Dermis microvascular lymphatic vessel endothelial cell (primary cell): Measurements from ENCODE around the gene TSC22D2. TPM values are rescaled to one million over a fixed set of nuclear protein-coding genes. Genes with fewer than 3 reads are reported as not detected.

Experiments used
- DNase-seq, 2 donors: peaks; one replicate each; pipeline versions ENCODE4 v3.0.0 to v3.0.0-alpha.2; 2010; ENCODE audit warnings: low read depth in 2 of 2
- total RNA-seq: library from RNA; depleted of rRNA; stranded (reverse); fragments of >200 nt; gene quantifications from 2 replicates; pipeline ENCODE4 v1.2.1, GENCODE V29; 2014

Gene TSC22D2
- total RNA-seq, 1 donor from 2014 or later = 4.2 TPM

DNA sequence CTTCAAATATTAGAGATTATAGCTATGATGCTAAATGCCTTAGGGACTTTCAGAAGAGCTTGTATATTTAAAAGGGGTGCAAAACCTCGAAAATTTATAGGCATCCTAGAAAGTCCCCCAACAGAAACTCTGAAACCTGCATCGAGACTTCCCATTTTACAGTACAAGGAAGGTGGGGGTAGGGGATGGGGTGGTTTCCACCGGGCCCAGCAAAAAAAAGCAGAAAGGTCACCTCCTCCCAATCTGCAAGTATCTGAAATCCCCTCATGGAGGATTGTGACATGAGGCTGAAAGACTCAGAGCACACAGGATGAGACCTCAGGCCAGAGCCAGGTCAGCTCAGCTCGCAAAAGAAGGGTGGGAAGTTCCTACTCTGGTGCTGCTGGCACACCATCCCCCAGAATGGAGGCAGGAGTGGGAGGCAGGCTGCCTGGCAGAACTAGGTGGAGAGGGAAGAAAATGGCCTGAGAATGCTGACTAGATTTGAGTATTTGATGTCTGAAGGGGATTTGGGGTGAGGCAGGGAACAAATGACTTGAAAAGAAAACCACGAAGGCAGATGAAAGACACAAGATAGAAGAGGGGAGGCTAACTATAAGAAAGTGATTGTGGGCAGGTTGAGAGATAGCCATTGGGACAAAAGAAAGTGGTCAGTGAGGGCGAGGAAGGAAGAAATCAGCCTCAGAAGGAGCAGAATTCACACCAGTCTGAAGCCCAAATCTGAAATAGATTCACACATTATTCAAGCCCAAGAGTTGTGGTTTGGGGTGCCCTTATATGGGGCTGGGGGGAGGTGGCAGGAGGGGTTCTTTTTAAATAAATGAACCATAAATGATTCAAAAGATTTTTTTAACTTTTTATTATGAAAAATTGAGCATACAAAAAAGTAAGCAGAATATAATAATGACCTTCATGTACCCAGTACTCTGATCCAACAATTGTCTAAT lies 22.5 kb upstream of the TSC22D2 start:
- no peak for DNase-seq

DNA sequence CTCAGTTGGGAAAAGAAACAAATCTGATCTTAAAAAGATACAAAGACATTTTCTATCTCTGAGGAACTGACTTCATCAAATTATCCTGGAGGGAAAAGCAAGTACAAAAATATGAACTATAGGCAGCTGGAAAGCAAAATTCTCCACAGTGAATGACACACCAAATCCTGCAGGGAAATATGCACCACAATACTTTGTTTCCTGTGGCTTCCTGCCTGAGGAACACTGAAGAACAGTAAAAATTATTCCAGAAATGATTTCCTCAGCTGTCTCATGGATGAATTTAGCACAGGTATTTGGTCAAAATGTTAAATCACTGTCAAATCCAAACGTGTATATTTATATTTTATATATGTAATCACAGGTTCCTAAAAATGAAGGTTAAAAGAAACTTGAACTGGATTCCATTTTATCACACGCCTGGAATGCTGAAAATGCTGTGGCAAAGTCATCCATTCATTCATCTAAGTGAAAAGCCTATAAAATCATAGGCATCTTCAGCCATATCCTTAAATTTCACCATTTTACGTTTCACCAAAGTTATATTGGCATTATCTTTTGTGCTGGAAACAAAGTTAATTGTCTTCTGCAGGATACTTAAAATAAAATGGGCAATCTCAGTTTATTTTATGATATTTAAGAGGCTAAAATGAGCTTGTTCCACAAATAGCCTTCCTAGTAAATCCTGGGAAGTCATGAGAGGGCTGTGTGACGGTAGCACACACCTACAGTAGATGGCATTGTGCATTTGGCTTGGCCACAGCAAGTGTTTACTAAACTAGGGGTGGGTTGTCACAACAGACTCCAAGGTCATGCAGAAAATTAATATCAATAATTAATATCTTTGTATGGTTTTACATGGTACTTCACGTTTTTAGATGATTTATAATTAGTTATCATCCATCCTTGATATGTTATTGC lies 19.3 kb upstream of the TSC22D2 start:
- DNase-seq = peak in 1 of 2 donors; percentile 58

DNA sequence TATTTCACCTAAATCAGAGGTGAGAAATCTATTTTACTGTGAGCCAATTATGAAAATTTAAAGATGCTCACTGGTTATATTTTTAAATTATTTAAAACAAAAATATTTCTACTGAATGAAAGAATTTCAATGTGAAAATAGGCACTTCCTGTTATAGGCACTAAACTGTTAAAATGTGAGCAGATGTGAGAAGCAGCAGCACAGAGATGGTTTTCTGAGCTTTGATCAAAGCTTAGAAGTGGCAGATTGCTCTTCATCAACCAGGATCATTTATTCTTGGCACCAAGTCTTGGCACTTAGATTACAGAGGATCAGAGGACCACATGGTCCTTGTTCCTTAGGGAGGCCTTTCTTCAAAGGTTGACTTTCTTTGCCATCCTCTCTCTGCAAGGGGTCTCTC lies 18.0 kb upstream of the TSC22D2 start:
- no peak for DNase-seq

DNA sequence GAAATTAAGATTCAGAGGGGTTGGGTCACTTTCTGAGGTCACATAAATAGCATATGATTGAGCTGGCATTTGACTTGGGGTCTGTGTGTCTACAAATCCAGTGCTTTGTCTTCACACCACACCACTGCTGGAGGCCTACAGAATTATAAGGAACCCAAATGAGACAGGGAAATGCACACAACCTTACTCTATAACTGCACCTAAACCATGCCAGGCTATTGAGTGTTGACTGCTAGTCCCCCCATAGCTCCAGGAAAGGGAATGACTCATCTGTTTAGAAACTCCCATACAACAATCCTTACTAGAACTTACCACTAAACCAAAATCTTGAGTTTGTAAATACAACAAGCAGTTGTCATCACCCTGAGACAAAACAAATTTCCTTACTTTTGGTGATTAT lies 16.9 kb upstream of the TSC22D2 start:
- DNase-seq = peak in 1 of 2 donors; percentile 64

DNA sequence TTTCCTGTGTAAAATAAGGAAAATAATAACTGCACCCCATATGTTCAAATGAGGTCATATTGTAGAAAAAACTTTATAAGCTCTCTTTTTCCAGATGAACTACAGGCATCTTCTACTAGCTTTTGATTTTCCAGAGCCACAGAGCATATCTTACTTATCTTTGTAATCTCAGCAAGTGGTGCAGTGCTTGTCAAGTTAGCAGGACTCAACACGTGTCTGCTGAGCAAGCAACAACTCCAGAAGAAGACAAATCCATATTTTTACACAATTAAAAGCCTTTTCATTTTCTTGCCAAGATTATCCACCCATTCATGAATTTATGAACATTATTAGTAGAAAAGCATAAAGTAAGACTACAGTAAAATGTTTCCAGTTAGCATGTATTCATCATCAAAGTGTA lies 14.4 kb upstream of the TSC22D2 start:
- DNase-seq = no peak

DNA sequence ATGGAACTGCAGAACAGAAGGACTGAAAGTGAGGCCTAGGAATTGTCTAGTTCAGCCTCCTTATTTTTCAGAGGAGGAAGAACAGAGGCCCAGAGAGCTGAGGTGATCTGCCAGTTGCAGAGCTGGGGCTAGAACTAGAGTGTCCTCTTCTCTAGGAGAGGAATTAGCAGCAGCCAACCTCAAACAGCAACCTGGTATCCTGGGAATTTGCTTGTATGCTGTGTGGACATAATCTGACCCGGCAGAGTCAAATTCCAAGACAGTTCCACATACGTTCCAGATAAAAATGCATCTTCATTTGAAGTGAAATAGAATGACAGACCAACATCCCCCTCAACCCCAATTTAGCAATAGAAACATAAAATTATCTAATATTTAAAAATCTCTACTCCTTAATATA lies 13.5 kb upstream of the TSC22D2 start:
- DNase-seq = no peak

DNA sequence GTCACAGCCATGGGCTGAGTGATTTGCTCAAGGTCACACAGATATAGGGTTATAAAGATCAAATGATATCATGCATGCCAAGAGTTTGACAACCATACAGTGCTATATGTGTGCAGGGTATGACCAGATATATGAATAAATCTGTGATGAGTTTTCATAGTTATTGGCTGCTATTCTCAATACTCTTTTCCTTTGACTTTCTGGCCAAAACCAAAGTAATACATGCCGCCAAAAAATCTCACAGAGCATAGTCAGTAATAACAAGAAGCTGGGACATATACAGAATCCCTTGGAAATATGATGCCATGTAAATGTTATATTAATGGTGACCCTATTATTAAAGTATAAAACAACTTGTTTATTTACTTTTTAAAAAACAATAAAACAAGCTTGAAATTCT lies 11.6 kb upstream of the TSC22D2 start:
- no peak for DNase-seq

DNA sequence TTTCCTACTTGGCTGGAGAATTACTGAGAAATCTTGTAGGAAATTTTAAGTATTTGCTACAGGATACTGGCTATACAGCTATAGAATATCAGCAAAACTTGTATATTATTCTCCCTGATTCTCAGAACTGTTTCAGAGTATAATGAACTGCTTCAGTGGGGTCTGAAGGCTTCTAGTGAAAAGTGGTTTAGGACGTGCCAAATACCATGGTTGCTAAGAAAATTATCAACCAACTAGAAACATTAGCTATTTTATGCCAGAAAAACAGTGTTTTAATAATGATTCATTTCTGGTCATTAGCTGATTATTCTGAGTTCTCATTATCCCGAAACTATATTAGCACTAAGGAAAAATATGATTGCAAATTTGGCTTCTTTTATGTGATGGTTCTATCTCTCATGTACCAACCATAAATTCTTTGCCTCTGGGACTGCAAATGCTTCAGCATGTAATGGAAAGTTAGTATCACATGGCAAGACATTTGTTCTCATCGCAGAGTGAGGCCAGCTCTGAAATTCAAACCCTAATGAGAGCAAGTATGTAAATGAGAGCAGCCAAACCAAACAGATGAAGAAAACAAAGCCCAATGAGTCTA lies 11.0 kb upstream of the TSC22D2 start:
- no peak for DNase-seq

DNA sequence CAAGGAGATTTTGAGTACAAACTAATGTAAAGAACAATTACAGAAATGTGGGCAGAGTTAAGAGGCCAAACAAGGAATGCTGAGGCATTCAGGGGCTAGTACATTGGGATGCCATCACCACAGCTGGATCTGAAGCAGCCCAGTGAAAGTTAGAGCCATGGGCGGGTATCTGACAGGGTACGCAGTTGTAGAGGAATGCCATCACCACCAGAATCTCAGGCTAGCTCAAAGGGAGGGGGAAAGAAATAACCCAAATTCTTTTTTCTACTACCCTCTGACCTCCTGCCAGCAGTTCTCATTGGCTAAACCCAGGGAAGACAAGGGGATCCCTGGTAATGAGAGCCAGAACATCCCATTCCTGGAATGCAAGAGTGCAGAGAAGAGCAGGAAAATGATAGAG lies 9.0 kb upstream of the TSC22D2 start:
- no peak for DNase-seq

DNA sequence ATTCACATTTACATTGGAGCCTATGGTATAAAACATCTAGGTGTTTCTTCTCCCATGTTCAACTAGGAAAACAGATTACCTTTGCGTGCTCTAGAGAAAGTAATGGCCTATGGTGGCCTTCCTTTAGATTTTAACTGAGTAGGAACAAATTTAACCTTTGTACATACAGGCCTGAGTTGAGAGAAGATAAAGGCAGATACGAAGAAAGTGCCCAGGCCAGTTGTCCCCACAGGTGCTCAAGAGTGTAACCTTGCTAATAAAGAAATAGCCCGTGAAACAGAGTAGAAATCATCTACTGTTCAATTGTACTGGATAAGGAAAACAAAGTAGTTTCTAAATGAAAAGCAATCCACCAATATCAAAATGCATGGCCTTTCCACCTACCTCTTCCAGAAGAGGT lies 6.8 kb upstream of the TSC22D2 start:
- no peak for DNase-seq

DNA sequence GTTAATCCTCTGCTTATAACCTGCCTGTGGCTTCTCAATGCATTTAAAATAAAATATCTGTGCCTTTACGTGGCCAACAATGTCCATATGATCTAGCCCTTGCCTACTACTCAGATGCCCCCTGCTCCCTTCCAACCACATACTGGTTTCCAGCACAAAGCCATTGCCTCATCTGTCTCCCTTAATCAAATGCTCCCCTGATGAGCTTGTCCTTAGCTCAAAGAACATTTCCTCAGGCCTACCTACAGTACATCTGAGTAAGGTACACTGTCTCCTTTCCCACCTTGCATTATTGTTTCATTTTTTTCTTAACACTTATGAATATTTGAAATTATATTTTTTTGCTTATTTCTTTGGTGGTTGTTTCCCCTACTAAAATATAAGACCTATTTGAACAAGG lies 5.9 kb upstream of the TSC22D2 start:
- DNase-seq = no peak

DNA sequence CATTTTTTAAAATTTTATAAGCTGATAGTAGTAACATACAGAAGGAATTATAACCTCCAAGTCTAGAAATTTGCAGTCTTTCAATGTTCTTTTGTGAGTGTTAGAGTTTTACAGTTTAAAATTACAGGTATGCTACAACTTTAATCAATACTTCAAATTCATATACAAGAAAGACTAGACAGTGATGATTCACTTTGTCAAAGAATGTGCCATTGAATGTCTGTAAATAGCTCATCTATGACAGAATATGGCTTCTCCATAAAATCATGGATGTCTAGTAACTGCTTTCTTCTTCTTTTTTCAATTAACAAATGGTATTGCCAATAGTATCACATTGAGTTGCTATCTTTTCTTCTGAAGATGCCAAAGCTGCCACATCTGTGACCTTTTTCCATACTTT lies 4.1 kb upstream of the TSC22D2 start:
- DNase-seq = no peak

DNA sequence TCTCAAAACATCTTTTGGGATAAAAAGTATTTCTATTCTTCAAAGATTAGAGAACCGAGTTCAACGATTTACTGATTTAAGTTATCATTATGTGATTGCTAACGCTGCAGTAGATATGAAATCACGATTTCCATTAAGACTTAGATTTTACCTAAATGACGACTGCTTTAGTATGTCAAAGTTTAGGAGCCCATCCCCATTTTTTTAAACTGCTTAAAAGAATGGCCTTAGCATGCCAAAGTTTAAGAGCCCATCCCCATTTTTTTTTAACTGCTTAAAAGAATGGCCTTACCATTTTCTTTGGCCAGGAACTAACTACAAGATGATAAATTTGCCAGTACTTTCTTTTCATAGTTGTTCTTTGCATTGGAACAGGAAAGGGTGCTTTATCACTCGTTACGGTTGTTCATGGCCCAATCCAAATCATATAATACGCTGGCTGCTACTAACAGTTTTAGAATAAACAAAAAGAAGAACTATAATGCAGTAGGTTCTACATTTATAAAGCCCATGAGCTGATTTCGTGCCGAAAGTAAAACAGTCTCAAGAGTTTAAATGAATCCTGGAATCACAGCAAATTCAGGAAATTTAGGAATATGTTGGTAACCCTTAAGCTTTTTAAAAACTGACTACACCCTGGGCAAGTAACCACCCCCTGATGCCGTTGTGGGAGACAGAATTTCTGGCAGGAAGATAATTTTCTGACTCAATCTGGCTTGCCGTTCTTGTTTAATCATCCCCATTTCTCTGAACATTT lies 869 bp upstream of the TSC22D2 start:
- peak in 1 of 2 donors; percentile 32 for DNase-seq

DNA sequence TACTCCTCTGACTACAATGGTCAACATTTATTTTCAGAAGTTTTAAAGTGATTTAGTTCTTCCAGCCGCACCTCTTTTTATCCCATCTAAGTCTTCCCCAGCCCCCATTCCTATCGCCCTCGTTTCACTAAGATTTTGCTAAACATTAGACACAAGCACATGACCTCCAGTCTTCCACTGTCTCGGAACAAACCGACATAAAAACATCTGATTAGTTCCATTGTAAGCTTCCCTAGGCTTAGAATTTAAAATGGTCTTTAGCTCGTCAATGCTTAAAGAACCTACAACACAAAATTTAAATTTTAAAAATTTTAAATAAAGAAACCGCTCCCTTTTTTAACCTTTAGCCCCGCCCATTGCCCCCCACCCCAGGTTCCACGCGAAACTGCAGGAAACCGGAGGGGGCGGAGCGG lies 284 bp upstream of the TSC22D2 start:
- DNase-seq = peak in 1 of 2 donors; percentile 74

DNA sequence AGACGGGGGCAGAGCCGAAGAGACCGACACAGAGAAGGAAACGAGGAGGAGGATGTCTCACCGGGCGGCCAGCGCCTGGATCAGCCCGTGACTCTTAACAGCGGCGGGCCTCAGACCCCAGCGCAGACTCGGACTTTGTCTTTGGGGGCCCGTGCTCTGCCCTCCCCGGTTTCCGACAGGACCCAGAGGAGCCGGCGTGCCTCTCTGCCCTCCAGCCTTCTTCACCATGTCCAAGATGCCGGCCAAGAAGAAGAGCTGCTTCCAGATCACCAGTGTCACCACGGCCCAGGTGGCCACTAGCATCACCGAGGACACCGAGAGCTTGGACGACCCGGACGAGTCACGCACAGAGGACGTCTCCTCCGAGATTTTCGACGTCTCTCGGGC lies 1.0 kb downstream of the TSC22D2 start:
- no peak for DNase-seq

DNA sequence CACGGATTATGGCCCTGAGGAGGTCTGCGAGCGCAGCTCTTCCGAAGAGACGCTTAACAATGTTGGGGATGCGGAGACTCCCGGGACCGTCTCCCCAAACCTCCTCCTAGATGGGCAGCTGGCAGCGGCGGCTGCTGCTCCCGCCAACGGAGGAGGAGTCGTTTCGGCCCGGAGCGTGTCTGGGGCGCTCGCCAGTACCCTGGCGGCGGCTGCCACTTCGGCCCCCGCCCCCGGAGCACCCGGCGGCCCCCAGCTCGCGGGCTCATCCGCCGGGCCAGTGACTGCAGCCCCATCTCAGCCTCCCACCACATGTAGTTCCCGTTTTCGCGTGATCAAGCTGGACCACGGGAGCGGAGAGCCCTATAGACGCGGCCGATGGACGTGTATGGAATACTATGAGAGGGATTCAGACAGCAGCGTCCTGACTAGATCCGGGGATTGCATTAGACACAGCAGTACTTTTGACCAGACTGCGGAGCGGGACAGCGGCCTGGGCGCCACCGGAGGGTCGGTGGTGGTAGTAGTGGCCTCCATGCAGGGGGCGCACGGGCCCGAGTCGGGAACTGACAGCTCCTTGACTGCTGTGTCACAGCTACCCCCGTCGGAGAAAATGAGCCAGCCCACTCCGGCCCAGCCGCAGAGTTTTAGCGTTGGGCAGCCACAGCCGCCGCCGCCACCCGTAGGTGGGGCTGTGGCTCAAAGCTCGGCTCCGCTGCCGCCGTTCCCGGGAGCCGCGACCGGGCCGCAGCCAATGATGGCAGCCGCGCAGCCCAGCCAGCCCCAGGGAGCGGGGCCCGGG lies 1.6 kb downstream of the TSC22D2 start:
- peak; percentile 48 to 89 for DNase-seq

DNA sequence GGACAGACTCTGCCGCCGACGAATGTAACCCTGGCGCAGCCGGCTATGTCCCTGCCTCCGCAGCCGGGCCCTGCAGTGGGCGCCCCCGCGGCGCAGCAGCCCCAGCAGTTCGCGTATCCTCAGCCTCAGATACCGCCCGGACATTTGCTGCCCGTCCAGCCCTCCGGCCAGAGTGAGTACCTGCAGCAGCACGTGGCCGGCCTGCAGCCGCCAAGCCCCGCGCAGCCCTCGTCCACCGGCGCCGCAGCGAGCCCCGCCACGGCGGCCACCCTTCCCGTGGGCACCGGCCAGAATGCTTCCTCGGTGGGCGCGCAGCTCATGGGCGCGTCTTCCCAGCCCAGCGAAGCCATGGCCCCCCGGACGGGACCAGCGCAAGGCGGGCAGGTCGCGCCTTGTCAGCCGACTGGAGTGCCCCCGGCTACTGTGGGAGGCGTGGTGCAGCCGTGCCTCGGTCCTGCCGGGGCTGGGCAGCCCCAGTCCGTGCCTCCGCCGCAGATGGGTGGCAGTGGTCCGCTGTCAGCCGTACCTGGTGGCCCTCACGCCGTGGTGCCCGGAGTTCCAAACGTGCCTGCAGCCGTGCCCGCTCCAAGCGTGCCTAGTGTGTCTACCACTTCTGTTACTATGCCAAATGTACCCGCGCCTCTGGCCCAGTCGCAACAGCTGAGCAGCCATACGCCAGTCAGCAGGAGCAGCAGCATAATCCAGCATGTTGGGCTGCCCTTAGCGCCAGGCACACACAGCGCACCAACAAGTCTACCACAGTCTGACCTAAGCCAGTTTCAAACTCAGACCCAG lies 2.4 kb downstream of the TSC22D2 start:
- DNase-seq = peak in 1 of 2 donors; percentile 45

DNA sequence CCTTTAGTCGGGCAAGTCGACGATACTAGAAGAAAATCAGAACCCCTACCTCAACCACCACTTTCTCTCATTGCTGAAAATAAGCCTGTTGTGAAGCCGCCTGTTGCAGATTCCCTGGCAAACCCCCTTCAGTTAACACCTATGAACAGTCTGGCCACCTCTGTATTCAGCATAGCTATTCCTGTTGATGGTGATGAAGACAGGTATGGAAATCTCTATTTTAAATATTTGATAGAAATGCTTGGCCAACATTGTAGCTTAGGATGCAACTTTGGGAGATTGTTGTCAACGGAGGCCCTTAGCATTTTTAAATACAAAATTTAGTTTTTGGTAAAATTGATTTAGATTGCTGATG lies 3.0 kb downstream of the TSC22D2 start:
- no peak for DNase-seq

DNA sequence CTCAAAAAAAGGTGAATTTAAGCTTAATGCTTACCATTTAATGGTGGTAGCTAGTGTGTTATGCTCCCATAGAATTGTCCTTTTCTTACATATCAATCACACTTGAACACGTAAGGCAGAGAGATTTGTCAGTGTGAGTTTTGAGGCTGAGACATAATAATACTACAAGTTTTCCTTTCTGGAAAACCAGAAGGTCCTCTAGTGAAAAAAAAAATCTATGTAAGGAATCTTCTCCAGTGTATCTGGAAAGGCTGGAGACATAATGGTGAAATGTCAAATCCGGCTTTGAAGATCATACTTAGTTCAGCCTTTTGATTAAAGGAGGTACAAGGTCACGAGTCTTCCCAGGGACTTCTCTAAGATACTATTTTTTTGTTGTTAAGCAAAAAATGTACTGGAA lies 3.4 kb downstream of the TSC22D2 start:
- peak in 1 of 2 donors; percentile 9 for DNase-seq

DNA sequence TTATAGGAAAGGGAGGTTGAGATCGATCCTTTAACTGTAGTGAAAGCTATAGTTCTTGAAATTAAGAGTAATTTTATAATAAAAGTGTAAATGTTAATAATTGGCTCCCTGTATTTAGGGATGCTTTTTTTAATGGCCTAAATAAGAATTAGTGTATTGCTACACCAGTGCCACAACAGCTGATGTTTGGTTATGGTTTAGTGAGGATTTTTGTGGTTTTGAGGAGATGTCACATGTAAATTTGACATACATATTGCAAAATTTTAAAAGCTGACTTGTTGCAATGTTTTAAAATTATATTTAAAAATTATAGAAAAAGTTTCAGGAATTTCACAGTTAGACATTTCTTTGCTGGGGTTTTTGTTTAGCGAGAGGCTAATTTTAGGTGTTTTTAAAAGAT lies 3.9 kb downstream of the TSC22D2 start:
- no peak for DNase-seq
